HG03558 (cell line): ENCODE data around the gene MYCN.

Source experiments
- ATAC-seq: cut with Tn5 transposase; IDR thresholded peaks from one replicate; pipeline ENCODE4 v1.9.1; 2021; ENCODE audit warnings: moderate number of reproducible peaks; ENCODE audit not compliant: unreplicated experiment; ENCODE audit errors: extremely low read depth

Gene MYCN

DNA sequence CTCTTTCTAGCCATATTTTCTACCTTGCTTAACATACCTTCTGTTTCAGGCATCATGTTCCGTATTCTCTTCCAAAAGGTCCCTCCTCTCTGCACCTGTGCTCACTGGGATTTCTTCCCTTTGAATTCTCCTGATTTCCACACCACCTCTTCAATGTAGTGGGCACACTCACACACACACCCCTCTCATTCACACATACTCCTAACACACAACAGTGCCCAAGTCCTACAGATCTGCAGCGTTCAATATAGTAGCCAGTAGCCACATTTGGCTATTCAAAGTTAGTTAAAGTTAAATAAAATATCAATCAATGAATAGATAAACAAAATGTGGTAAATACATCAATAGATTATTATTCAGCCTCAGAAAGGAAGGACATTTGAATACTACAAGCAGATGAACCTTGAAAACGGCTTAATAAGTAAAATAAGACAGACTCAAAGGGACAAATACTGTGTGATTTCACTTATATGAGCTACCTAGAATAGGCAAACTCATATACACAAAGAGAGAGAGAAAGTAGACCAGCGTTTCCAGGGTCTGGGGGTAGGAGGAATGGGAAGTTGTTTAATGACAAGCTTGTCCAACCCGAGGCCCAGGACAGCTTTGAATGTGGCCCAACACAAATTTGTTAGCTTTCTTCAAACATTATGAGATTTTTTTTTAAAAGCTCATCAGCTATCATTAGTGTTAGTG lies 34.4 kb downstream of the MYCN start:
- no peak for ATAC-seq

DNA sequence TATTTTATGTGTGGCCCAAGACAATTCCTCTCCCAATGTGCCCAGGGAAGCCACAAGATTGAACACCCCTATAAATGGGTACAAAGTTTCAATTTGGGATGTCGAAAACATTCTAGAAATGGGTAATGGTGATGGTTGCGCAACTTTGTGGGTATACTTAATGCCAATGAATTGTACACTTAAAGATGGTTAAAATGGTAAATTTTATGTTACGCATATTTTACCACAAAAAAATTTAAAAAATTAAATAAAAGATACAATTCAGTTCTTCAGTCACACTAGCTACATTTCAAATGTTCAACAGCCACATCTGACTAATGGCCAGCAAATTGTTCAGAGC lies 34.9 kb downstream of the MYCN start:
- ATAC-seq = no peak

DNA sequence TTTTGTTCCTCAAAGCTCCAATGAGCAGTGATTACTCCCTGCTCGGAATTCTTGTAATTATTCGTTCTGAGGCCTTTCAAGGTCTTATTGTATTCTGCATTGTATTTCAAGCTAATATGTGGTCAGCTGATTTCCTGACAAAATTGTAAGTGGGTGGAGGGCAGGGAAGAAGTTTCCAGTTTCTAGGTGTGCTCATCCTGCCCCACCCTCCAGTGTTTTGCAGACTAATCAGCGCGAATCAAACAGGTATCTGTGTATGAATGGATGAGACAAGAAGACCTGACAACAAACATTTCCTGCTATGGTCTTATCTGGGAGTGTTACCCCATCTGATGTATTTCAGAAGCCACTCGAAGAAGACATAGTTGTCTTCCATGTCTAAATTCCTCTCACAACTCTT lies 35.3 kb downstream of the MYCN start:
- no peak for ATAC-seq

- no peak for ATAC-seq
Observed at GRCh38 chr2:15976354-15976753, 36.0 kb downstream of the MYCN start.

- no peak for ATAC-seq
Observed at GRCh38 chr2:15979051-15979758, 38.9 kb downstream of the MYCN start.

- no peak for ATAC-seq
Observed at GRCh38 chr2:15979759-15980604, 39.6 kb downstream of the MYCN start.

DNA sequence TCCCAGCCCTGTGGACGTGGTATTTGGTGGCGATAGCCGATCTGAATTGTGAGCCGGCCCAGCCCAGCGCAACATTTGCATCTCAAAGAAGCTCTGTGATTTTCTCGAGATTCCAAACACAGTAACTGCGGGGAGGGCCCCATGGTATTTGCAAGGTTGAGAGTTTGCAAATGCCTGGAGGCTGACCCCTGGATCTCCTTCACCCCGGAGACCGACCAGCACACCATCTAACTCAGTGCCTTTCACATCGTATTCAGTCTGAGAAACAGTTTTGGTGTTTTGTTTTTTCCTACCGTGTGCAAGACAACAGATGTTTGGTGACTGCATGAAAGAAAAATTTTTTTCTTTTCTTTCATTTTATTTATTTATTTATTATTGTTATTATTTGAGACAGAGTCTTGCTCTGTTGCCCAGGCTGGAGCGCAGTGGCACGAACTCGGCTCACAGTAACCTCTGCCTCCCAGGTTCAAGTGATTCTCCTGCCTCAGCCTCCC lies 40.3 kb downstream of the MYCN start:
- no peak for ATAC-seq

- ATAC-seq = no peak
Observed at GRCh38 chr2:15981646-15982045, 41.3 kb downstream of the MYCN start.

DNA sequence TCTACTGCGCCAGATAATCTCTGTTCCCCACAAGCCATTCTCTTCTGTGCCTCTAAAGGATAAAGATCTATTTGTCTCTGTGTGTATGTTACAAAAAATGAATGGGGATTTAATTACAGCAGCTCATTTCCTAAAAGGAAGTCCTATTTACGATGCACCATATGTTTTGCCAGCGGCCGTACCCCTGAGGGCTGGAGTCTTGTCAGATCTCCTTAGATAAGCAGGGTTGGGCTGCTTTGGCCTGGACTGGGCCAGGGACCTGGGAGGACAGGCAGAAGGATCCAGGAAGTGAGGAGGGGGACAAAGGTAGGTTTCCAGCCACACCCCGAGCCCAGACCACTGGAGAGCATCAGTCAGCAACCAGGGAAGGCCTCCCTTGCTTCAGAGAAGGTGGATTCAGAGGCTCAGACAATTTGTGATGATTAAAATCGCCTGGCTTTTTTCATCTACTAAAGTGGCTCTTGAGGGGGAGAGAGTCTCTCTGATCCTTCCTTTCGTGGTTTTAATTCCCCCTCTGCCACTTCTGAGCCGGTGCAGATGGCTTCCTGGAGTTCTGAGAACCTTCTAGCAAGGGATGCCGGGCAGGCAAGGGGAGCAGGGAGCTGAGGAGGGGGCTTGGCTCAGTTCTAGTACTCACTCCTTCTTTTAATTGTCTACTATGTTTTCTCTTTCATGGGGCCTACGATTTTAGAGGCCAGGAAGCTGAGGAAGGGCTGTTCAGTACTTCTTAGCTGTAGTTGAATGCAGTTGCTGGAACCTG lies 42.1 kb downstream of the MYCN start:
- ATAC-seq = no peak

DNA sequence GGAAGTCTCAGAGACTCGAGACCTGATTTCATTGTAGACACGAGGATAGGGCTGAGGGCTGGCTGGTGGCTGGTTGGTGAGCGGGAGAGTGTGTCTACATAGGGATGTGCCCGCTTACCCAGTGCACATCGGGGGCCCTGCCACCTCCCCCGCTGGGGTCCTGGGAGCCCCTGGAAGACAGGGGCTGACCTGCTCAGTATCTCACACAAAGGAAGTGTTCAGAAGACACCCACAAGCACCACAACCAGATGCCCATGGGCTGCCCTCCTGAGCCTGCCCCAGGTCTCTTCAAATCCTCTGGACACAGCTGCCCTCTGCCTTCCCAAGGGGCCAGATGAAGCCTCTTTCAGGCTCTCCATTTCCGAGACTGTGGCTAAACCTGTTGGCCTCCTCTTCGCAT lies 43.1 kb downstream of the MYCN start:
- no peak for ATAC-seq

- no peak for ATAC-seq
Observed at GRCh38 chr2:15984368-15985255, 44.3 kb downstream of the MYCN start.

GRCh38 chr2:15985531-15985930 lies 45.2 kb downstream of the MYCN start:
- ATAC-seq = no peak

GRCh38 chr2:15986068-15986560 lies 45.8 kb downstream of the MYCN start:
- no peak for ATAC-seq

DNA sequence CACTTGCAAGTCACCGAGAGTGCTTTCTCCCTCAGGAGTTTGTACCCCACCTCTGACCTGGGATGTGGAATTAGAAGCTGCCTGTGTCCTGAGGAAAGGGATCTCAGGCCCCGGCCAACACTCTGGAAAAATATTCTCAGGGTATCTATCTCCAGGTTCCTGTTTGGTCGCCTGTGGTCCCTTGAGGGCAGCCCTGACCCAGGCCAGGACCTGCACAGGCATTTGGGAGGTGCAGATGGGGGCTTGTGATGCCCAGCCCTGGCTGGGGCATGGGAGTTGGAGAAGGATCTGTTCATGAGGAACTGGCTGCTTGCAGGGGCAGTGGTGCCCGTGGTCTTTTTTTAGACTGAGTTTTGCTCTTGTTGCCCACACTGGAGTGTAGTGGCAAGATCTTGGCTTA lies 46.3 kb downstream of the MYCN start:
- no peak for ATAC-seq

- no peak for ATAC-seq
Observed at GRCh38 chr2:15988733-15989132, 48.4 kb downstream of the MYCN start.

- no peak for ATAC-seq
Observed at GRCh38 chr2:15989559-15989958, 49.2 kb downstream of the MYCN start.

DNA sequence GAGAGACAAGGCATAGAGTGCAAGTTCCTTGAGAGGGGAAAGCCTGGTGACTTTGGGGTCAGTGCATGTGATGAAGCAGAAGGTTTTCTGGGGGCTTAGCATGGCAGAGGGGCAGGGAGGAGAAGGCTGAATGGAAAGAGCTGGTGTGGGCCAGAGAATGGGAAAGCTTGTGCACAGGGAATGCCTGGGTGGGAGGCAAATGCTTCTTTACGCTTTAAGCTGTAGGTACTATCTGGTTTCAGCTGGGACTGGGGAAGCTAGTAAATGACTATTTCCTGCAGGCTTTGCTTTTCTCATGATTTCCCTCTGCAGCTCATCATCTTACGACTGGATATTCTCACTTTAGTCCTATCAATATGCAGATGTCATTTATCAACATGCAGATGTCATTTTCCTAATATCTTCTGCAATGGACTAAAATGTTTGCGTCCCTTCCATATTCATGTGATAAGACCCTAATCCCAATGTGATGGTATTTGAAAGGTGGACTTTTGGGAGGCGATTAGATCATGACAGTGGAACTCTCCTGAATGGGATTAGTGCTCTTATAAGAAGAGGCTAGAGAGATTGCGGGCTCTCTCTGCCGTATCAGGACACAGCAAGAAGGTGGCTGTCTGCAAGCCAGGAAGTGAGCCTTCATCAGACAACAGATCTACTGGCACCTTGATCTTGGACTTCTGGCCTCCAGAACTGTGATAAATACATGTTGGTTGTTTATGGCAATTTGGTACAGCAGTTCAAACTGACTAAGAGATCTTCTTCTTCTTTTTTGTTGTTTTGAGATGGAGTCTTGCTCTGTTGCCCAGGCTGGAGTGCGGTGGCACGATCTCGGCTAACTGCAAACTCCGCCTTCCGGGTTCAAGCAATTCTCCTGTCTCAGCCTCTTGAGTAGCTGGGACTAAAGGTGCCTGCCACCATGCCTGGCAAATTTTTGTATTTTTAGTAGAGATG lies 50.1 kb downstream of the MYCN start:
- ATAC-seq = no peak

DNA sequence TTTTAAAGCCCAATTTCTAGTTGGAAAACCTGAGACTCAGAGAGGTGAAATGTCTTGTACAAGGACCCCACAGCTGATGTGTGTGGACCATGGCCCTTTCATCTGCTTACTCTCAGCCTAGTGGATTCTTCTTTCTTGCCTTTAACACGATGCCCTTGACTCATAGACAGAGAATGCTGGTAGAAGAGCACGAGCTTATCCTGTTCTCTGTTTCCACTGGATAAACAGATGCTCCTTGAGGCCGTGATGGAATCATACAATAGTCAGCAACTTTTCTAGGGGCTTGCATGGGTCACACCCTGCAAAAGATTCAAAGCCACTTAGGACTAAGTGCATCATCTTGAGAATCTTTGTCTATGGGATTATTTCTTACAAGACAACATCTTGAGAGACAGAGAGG lies 50.9 kb downstream of the MYCN start:
- ATAC-seq = no peak
